Fibroblast of lung (primary cell): ENCODE measurements around the gene PRKCA.

Experiments used
- CTCF ChIP-seq, 2 donors: IDR thresholded peaks in 1 of 2; conservative IDR thresholded peaks in 1 of 2; 1 replicate in 1 of 2; 2 replicates in 1 of 2; pipeline ENCODE4 v1.5.1; 2011 to 2012; ENCODE audit warnings: low read length in 2 of 2, control low read depth in 1 of 2, inconsistent platforms in 1 of 2, low read depth in 1 of 2, mild to moderate bottlenecking in 1 of 2
- EZH2 ChIP-seq: IDR thresholded peaks from 2 replicates; pipeline ENCODE4 v1.5.1; 2012; ENCODE audit warnings: low read length, control low read depth, mild to moderate bottlenecking; ENCODE audit errors: missing control alignments

- TF ChIP-seq CTCF (conservative IDR thresholded peaks at IDR 0.05 in 1 of 2, IDR thresholded peaks at IDR 0.05 in 1 of 2; ENCODE audit: low read depth in 1 of 2, low read length in 2 of 2) (no peak), EZH2 (no peak)
These were observed 138.8 kb downstream of the PRKCA start for GRCh38 chr17:66441101-66441661.
